H1 (cell line): Measurements from ENCODE around the gene NDFIP2. TPM values are rescaled to one million over a fixed set of nuclear protein-coding genes. Genes with fewer than 3 reads are reported as not detected.

Experiments used
- CTCF ChIA-PET: fragments of 300-600 bp; sonication (Branson Sonifier 250); formaldehyde crosslinking; loops from one replicate; lab custom pipeline; 2021; ENCODE audit not compliant: partially characterized antibody; lab: Charles Lee
- POLR2A ChIA-PET: fragments of 300-600 bp; sonication (Branson Sonifier 250); formaldehyde crosslinking; loops from one replicate; lab custom pipeline; 2021; ENCODE audit warnings: inconsistent platforms; ENCODE audit not compliant: partially characterized antibody; lab: Charles Lee
- DNase-seq, 2 experiments: peaks; one replicate each; pipeline versions ENCODE4 v3.0.0 to v3.0.0-alpha.2; 2010 to 2022; ENCODE audit warnings: low spot score in 2 of 2, low read depth in 1 of 2, mixed read lengths in 1 of 2
- FAIRE-seq: peaks from 2 replicates; lab custom pipeline; 2011; peaks lifted over from hg19 to GRCh38; lab: Jason Lieb, UNC
- H2AFZ ChIP-seq: 2 replicates; pipeline ENCODE4 v1.8.1; 2012; ENCODE audit warnings: low read length, inconsistent platforms
- H2AK5ac ChIP-seq: 2 replicates; pipeline ENCODE4 v1.6.1; 2013; ENCODE audit warnings: low read depth, low read length
- H2BK120ac ChIP-seq: replicated peaks from 2 replicates; pipeline ENCODE3; 2013; ENCODE audit warnings: low read depth, low read length, inconsistent platforms
- H2BK12ac ChIP-seq: 2 replicates; pipeline ENCODE4 v1.6.1; 2013; ENCODE audit warnings: low read depth, low read length
- H2BK15ac ChIP-seq: 2 replicates; pipeline ENCODE4 v1.6.1; 2013; ENCODE audit warnings: low read length
- H2BK20ac ChIP-seq: 2 replicates; pipeline ENCODE4 v1.6.1; 2013; ENCODE audit warnings: low read length
- H2BK5ac ChIP-seq: 2 replicates; pipeline ENCODE4 v1.6.1; 2013; ENCODE audit warnings: low read depth, low read length
- H3K14ac ChIP-seq: 2 replicates; pipeline ENCODE4 v1.6.1; 2013; ENCODE audit warnings: inconsistent platforms; ENCODE audit not compliant: insufficient read length
- H3K18ac ChIP-seq: 2 replicates; pipeline ENCODE4 v1.6.1; 2013; ENCODE audit warnings: low read length; ENCODE audit errors: extremely low read depth
- H3K23ac ChIP-seq: 2 replicates; pipeline ENCODE4 v1.6.1; 2013; ENCODE audit warnings: inconsistent platforms; ENCODE audit not compliant: insufficient read length
- H3K23me2 ChIP-seq: 2 replicates; pipeline ENCODE4 v1.6.1; 2013; ENCODE audit warnings: low read depth, low read length
- H3K27ac ChIP-seq: 2 replicates; pipeline ENCODE4 v1.6.1; 2011; ENCODE audit warnings: low read depth, low read length, inconsistent platforms
- H3K27me3 ChIP-seq, 4 experiments: replicated peaks in 1 of 4; 1 replicate in 1 of 4; 2 replicates in 3 of 4; pipeline versions ENCODE4 v1.6.1 to v1.8.1; 2011 to 2013; ENCODE audit warnings: low read length in 3 of 4, mild to moderate bottlenecking in 3 of 4, inconsistent platforms in 2 of 4, mixed read lengths in 2 of 4, moderate library complexity in 1 of 4; ENCODE audit not compliant: control insufficient read depth in 3 of 4, insufficient read depth in 3 of 4; ENCODE audit errors: extremely low read depth in 1 of 4
- H3K36me3 ChIP-seq, 4 experiments: 2 replicates each; pipeline versions ENCODE4 v1.6.1 to v1.8.1; 2011 to 2013; ENCODE audit warnings: mild to moderate bottlenecking in 4 of 4, low read length in 3 of 4, moderate library complexity in 2 of 4, control low read depth in 1 of 4, inconsistent platforms in 1 of 4; ENCODE audit not compliant: insufficient read depth in 4 of 4, control insufficient read depth in 2 of 4
- H3K4ac ChIP-seq: replicated peaks from 2 replicates; pipeline ENCODE3; 2013; ENCODE audit warnings: low read length, low read depth, mixed read lengths, inconsistent platforms; ENCODE audit not compliant: insufficient read length
- H3K4me1 ChIP-seq, 4 experiments: replicated peaks in 1 of 4; 1 replicate in 1 of 4; 2 replicates in 3 of 4; pipeline versions ENCODE4 v1.6.1 to v1.8.1; 2011 to 2013; ENCODE audit warnings: low read length in 3 of 4, inconsistent platforms in 2 of 4, mixed read lengths in 1 of 4; ENCODE audit not compliant: insufficient read depth in 4 of 4, control insufficient read depth in 3 of 4
- H3K4me2 ChIP-seq, 2 experiments: 2 replicates each; pipeline versions ENCODE4 v1.6.1 to v1.8.1; 2011 to 2013; ENCODE audit warnings: low read depth in 2 of 2, low read length in 2 of 2, control low read depth in 1 of 2, inconsistent platforms in 1 of 2, mild to moderate bottlenecking in 1 of 2; ENCODE audit not compliant: insufficient read depth in 1 of 2
- H3K4me3 ChIP-seq, 4 experiments: fragments of 200-600, 300-600 bp in 1 of 4; sonication (generic), shearing (Covaris generic), sonication (Bioruptor Twin) in 1 of 4; 2 replicates each; pipeline versions ENCODE4 v1.5.1 to v1.8.1; 2011 to 2016; ENCODE audit warnings: low read length in 4 of 4, low read depth in 3 of 4, control low read depth in 2 of 4, inconsistent platforms in 2 of 4, mild to moderate bottlenecking in 2 of 4, mixed read lengths in 1 of 4, moderate library complexity in 1 of 4; ENCODE audit not compliant: insufficient read depth in 2 of 4; ENCODE audit errors: extremely low read depth in 1 of 4
- H3K56ac ChIP-seq: replicated peaks from 2 replicates; pipeline ENCODE3; 2013; ENCODE audit warnings: low read depth, mild to moderate bottlenecking, mixed read lengths, low read length, inconsistent platforms; ENCODE audit not compliant: insufficient read length
- H3K79me1 ChIP-seq: 2 replicates; pipeline ENCODE4 v1.6.1; 2013; ENCODE audit warnings: low read depth, low read length, control low read depth
- H3K79me2 ChIP-seq, 2 experiments: 2 replicates each; pipeline versions ENCODE4 v1.6.1 to v1.8.1; 2012 to 2013; ENCODE audit warnings: low read length in 2 of 2, mild to moderate bottlenecking in 2 of 2, inconsistent platforms in 1 of 2; ENCODE audit not compliant: insufficient read depth in 2 of 2, control insufficient read depth in 1 of 2
- H3K9ac ChIP-seq, 4 experiments: replicated peaks in 1 of 4; 1 replicate in 1 of 4; 2 replicates in 3 of 4; pipeline versions ENCODE4 v1.6.1 to v1.8.1; 2011 to 2013; ENCODE audit warnings: low read depth in 3 of 4, low read length in 3 of 4, control low read depth in 2 of 4, mild to moderate bottlenecking in 2 of 4, moderate library complexity in 2 of 4, inconsistent platforms in 1 of 4; ENCODE audit errors: extremely low read depth in 1 of 4
- H3K9me3 ChIP-seq, 2 experiments: 2 replicates each; pipeline versions ENCODE4 v1.6.1 to v1.8.1; 2012 to 2013; ENCODE audit warnings: mild to moderate bottlenecking in 2 of 2, moderate library complexity in 2 of 2, control low read depth in 1 of 2, inconsistent platforms in 1 of 2, low read depth in 1 of 2, low read length in 1 of 2, mixed read lengths in 1 of 2; ENCODE audit not compliant: insufficient read depth in 2 of 2
- H4K20me1 ChIP-seq, 2 experiments: replicated peaks in 1 of 2; 2 replicates each; pipeline versions ENCODE3 to v1.8.1; 2011 to 2013; ENCODE audit warnings: inconsistent platforms in 2 of 2, low read length in 2 of 2, mild to moderate bottlenecking in 1 of 2; ENCODE audit not compliant: insufficient read depth in 2 of 2, control insufficient read depth in 1 of 2
- H4K5ac ChIP-seq: 2 replicates; pipeline ENCODE4 v1.6.1; 2013; ENCODE audit warnings: low read length, low read depth, mixed read lengths, inconsistent platforms; ENCODE audit not compliant: insufficient read length
- H4K8ac ChIP-seq: 2 replicates; pipeline ENCODE4 v1.8.0; 2013; ENCODE audit warnings: mild to moderate bottlenecking, moderate library complexity, low read length, inconsistent platforms; ENCODE audit not compliant: insufficient read depth; ENCODE audit errors: extremely low read depth
- H4K91ac ChIP-seq: replicated peaks from 2 replicates; pipeline ENCODE3; 2013; ENCODE audit warnings: low read length, mixed read lengths, inconsistent platforms; ENCODE audit not compliant: insufficient read length
- CEBPB ChIP-seq: IDR thresholded peaks from 2 replicates; pipeline ENCODE4 v1.6.1; 2012; ENCODE audit warnings: low read depth, low read length
- HDAC2 ChIP-seq, 2 experiments: fragments of 300-600 bp in 1 of 2; sonication (generic) in 1 of 2; IDR thresholded peaks; 2 replicates each; pipeline ENCODE4 v1.6.1; 2011 to 2012; ENCODE audit warnings: low read depth in 2 of 2, low read length in 2 of 2, mild to moderate bottlenecking in 2 of 2, moderate library complexity in 2 of 2, borderline replicate concordance in 1 of 2, inconsistent platforms in 1 of 2
- JUN ChIP-seq: IDR thresholded peaks from 2 replicates; pipeline ENCODE4 v1.6.1; 2011; ENCODE audit warnings: low read depth, mild to moderate bottlenecking, improper control_type of control experiment, low read length
- NANOG ChIP-seq: IDR thresholded peaks from 2 replicates; pipeline ENCODE4 v1.6.1; 2011; ENCODE audit warnings: low read length, low read depth, mild to moderate bottlenecking, inconsistent platforms; ENCODE audit not compliant: insufficient read depth, poor library complexity, severe bottlenecking
- POU5F1 ChIP-seq: IDR thresholded peaks from 2 replicates; pipeline ENCODE4 v1.6.1; 2011; ENCODE audit warnings: low read depth, mild to moderate bottlenecking, low read length, moderate library complexity
- WGBS, 2 experiments: shearing (Covaris generic) in 1 of 2; methylation state at CpG; one replicate each; pipeline versions ENCODE4 v1.1.6 to v1.1.7; 2013 to 2015; ENCODE audit warnings: low lambda C conversion rate in 2 of 2, mixed read lengths in 2 of 2, inconsistent platforms in 1 of 2, low coverage in 1 of 2, missing lambda C conversion rate in 1 of 2; ENCODE audit not compliant: insufficient replicate concordance in 2 of 2, insufficient coverage in 1 of 2, insufficient read length in 1 of 2; ENCODE audit errors: extremely low coverage in 1 of 2, missing lambda C conversion rate in 1 of 2; 5-methylcytosine and 5-hydroxymethylcytosine counted together
- polyA plus RNA-seq, 7 experiments: library from polyadenylated mRNA; depleted of rRNA in 3 of 7; stranded (reverse) in 5 of 7; unstranded in 2 of 7; fragments of >200 nt in 5 of 7; fragments of 200-250 nt in 2 of 7; gene quantifications; 1 replicate in 5 of 7; 2 replicates in 1 of 7; 4 replicates in 1 of 7; pipeline versions ENCODE4 v1.2.1 to v1.2.3, GENCODE V29; 2011 to 2013; ENCODE audit warnings: missing spikeins in 2 of 7, mixed read lengths in 2 of 7
- total RNA-seq: library from RNA; stranded (reverse); fragmentation: NEBNext Ultra II Directional; extraction: Animal tissue kit (Norgen Biotek cat#: 25700); gene quantifications from 2 replicates; pipeline ENCODE4 v1.2.1, GENCODE V29; 2021

The NDFIP2 gene
- total and polyA plus RNA-seq, 2 of the 8 experiments (the other 6 are each of a cell fraction or from before 2014, with no cell fraction given): 11.1 to 32.9 TPM

DNA sequence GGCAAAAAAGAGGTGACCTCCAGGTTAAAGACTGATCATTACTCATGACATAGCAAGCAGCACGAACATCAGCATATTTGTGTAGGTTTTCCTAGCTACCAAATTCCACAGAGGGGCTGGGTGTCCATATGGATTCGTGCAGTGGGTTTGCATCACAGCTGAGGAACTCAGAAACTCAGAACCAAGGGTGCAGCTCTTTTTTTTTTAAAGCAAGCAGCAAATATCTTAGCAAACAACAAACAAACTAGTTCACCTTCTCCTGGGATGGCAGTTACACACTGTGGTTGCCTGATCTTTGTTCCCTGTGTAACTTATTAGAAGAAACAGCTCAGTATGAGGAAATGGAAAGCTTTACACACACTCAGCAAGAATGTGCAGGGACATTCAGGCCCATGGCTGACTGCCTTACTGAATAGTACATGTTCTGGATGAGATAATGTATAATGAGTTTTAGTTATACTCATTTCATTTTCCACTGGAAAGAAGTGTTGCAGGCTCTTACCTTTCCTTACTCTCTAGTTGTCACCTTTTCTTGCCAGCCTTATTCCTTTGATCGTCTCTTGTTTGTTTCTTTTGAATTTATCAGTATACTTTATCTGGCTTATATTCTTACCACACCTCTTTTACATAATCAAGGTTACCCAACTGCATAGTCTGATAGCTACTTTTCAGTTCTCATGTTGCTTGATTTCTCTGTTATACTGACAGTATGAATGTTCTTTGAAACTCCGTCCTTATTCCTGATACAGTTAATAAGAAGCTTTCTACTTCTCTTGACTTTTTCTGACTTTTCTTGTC, 4.3 kb downstream of the NDFIP2 start:
- peaks cover 0 to 3% of the 10 kb centered on the region in 2 experiments for H4K20me1 ChIP-seq
- no peak overlapping the region for H3K27ac ChIP-seq
- H2AFZ ChIP-seq: no peak overlapping the region
- DNase-seq (no peak), FAIRE-seq (no peak)
- H3K56ac ChIP-seq: no peak overlapping the region
- no peak overlapping the region for H2BK5ac ChIP-seq
- no peak overlapping the region for H2AK5ac ChIP-seq
- no peak overlapping the region for H4K91ac ChIP-seq
- H3K27me3 ChIP-seq: no peaks in the 10 kb centered on the region; a peak in 1 of 7 replicates
- H2BK12ac ChIP-seq: no peak overlapping the region
- no peak overlapping the region for H3K4me3 ChIP-seq
- H3K4me1 ChIP-seq: peaks cover 0 to 5% (median 2%) of the 10 kb centered on the region in 4 experiments; a peak in 2 of 7 replicates
- no peak overlapping the region for H3K23ac ChIP-seq
- 85% methylated on average over 4 of the region's 4 CpGs; no CpG with 5 or more reads in 1 of the 2 experiments for WGBS, 2 experiments
- H3K4ac ChIP-seq: no peak overlapping the region
- H3K36me3 ChIP-seq: no peaks in the 10 kb centered on the region; a peak in 1 of 8 replicates
- no peak overlapping the region for H3K18ac ChIP-seq
- no peak overlapping the region for H3K4me2 ChIP-seq
- H3K9ac ChIP-seq: no peak overlapping the region
- no peak overlapping the region for H2BK15ac ChIP-seq
- H3K79me1 ChIP-seq: no peaks in the 10 kb centered on the region
- no peak overlapping the region for H4K8ac ChIP-seq
- no peaks in the 10 kb centered on the region for H3K9me3 ChIP-seq
- CTCF ChIA-PET: interaction anchor here (0.5 to 1.5 kb wide), 7 partner anchors 9 to 61 kb away, joined by 3 to 5 read pairs (median 3); no protein-coding TSS in a partner anchor
- peaks cover 8 to 81% of the 10 kb centered on the region in 2 experiments for H3K79me2 ChIP-seq
- peaks cover 4% of the 10 kb centered on the region; the same call in 1 of the 2 replicates for H3K23me2 ChIP-seq
- no peak overlapping the region for H3K14ac ChIP-seq
- no peak overlapping the region for H2BK20ac ChIP-seq
- H4K5ac ChIP-seq: no peak overlapping the region
- TF ChIP-seq JUN (no peak), POU5F1 (no peak), NANOG (no peak), HDAC2 (IDR thresholded peaks at IDR 0.05; ENCODE audit: borderline replicate concordance in 1 of 2, low read depth in 2 of 2, low read length in 2 of 2) (no peak), CEBPB (no peak)
- TF ChIP-seq, all 59 proteins: peak for 0
- H2BK120ac ChIP-seq: no peak overlapping the region
- POLR2A ChIA-PET: interaction anchor here (0.7 kb wide), 1 partner anchor 366 kb away, joined by 3 read pairs; no protein-coding TSS in a partner anchor
